HG02759 (cell line): ENCODE data around the gene FGF1.

Experiments used
- ATAC-seq: cut with Tn5 transposase; IDR thresholded peaks from one replicate; pipeline ENCODE4 v1.9.1; 2021; ENCODE audit warnings: mild to moderate bottlenecking, moderate library complexity; ENCODE audit not compliant: unreplicated experiment

Gene FGF1

DNA sequence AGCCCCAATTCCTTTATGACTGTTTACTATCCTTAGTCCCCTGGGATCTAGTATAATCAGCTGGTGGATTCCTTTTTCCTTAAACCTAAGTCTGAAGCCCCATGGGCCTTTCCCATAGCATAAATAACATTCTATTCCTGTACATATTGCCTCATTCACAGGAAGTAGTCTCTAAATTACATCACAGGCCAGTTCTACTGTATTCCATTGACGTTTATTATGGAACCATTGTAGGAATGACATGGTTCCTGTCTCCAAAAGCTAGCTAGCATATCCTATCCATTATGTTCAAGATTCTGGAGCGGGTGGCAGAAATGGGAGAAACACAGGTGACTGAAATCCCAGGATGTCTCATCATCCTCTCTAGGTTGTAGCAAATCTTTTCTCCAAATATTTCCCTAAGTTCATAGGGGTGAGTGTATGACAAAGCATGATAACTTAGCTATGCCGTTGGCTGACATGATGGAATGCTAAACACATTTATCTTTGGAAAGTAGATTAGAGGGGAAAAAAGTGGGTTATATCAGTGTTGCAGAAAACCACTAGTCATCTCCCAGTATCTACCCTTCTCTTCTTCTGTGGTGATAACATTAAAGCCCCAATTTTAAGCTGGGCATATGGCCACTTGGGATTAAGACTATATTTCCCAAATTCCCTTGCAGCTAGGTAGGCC is 140.1 kb downstream of the FGF1 start:
- no peak for ATAC-seq

DNA sequence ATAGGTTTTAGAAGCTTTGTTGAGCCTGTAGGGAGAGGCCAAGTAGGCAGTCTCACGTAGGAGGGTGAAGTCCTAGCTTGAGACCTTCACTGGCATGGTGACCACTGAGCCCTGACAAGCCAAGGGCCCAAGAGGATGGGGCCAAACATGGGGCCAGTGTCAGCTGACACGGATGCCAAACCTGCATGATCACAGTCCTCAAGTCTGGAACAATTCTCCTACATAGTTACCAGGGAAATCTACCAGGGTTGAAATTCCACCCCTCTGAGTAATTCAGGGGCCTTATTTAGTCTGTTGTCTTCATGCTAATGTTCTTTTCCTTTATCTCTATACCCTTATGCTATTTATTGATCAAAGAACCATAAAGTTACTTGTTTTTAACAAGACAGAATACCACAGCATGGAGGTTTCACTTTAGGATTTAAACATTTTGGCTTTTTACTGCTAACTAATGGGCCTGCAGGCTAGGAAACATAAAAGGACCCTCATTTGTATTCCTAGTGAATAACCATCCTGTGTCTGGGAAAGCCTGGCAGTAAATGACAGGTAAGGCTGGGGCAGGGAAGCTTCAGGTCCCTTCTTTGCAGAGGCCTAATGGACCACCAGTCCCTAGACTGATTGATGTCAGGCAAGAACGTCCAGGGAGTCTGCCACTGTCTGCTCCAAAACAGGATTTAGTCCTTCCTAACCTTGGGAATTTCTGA is 140.8 kb downstream of the FGF1 start:
- no peak for ATAC-seq

DNA sequence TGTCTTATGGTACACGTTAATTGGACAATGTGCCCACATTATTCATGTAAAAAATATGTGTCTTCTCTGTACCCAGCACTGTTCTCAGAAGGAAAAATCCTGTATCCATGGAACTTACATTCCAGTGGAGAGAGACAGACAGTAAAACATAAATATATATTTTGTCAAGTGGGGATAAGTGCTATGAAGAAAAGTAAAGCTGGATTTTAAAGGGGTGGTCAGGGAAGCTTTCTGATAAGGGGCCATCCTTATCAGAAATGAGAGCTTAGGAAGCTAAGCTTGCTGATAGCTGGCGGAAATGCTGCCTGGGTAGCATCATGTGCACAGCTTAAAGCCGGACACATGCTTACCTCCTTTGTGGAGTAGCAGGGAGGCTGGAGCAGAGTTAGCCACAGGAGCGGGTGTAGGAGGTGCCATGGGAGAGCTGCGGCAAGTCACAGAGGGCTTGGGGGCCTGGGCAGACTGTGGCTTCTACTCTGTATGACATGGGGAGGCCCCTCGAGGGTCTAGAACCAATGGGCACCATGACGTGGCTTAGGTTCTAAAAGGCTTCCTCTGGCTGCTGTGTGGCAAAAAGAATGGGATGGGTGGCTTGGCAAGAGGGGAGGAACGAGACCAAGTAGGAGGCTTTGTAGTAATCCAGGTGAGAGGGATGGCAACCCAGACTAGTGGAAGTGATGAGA is 141.7 kb downstream of the FGF1 start:
- ATAC-seq = no peak

DNA sequence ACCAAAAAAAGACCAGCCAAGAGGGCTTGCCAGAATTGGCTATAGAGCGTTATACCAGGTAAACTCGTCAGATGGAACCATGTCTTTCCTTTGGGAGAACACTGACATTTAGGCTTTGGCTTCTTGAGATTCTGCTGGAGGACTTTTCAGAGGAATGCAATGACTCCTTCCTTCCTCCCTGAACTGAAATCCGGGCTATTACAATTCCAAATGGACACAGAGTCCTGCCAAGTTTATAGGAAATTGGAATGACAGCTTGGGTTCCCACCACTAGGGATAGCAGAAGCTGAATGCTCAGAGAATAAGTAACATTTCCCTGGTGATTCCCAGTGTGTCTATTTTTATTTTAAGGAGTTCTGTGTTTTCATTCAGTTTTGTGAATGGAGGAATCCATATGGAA is 143.0 kb downstream of the FGF1 start:
- no peak for ATAC-seq
